ENCODE data around the gene CST1. TPM values are rescaled to one million over a fixed set of nuclear protein-coding genes. Genes with fewer than 3 reads are reported as not detected.
"Not testable (repeated sequence)": the region's sequence is repeated elsewhere in the genome, so short reads cannot be mapped to it uniquely, and the experiment has no call there.

Gene CST1
- total RNA-seq, 2 experiments from 2014 or later, result not detected

- Histone ChIP-seq H3K4me2 (ENCODE audit: low read length) (no peak overlapping the region), H3K4me3 (ENCODE audit: low read depth, low read length, poor library complexity, severe bottlenecking) (no peak overlapping the region), H3K9me2 (ENCODE audit: insufficient read depth, low read length) (no peaks in the 10 kb centered on the region), H3K79me2 (ENCODE audit: insufficient read depth, low read depth, low read length) (no peaks in the 10 kb centered on the region), H3K9me3 (ENCODE audit: low read length) (no peaks in the 10 kb centered on the region), H4K20me1 (ENCODE audit: insufficient read depth, low read length) (no peaks in the 10 kb centered on the region), H3K36me3 (ENCODE audit: insufficient read depth, low read length) (no peaks in the 10 kb centered on the region), H3K4me1 (ENCODE audit: insufficient read depth, low read length, poor library complexity, severe bottlenecking) (no peaks in the 10 kb centered on the region), H3K27ac (ENCODE audit: low read depth, low read length, poor library complexity, severe bottlenecking) (no peak overlapping the region), H2AFZ (ENCODE audit: low read length) (no peak overlapping the region)
- POLR2A ChIA-PET, result no interaction called here
- CTCF ChIA-PET (ENCODE audit: unreplicated experiment), result no interaction called here
- TF ChIP-seq EZH2phosphoT487 (IDR thresholded peaks at IDR 0.05; ENCODE audit: borderline replicate concordance, low read depth, low read length) (no peak), CTCF (conservative IDR thresholded peaks at IDR 0.05; ENCODE audit: low read length) (no peak)
- DNase-seq (ENCODE audit: low spot score), result no peak
- no TSS peak for BruUV-seq (replicated peaks)
- intact Hi-C loops (cut with micrococcal nuclease; ENCODE audit: unreplicated experiment), result no loop called here
Observed at GRCh38 chr20:23752481-23753193, 1.9 kb upstream of the CST1 start.

- TF ChIP-seq CTCF (conservative IDR thresholded peaks at IDR 0.05; ENCODE audit: low read length) (no peak), EZH2phosphoT487 (IDR thresholded peaks at IDR 0.05; ENCODE audit: borderline replicate concordance, low read depth, low read length) (no peak)
- intact Hi-C loops (cut with micrococcal nuclease; ENCODE audit: unreplicated experiment), result no loop called here
- H3K4me1 ChIP-seq (ENCODE audit: insufficient read depth, low read length, poor library complexity, severe bottlenecking), result no peaks in the 10 kb centered on the region
- no peak overlapping the region for H3K27ac ChIP-seq (ENCODE audit: low read depth, low read length, poor library complexity, severe bottlenecking)
- H3K79me2 ChIP-seq (ENCODE audit: insufficient read depth, low read depth, low read length), result no peaks in the 10 kb centered on the region
- H2AFZ ChIP-seq (ENCODE audit: low read length), result no peak overlapping the region
- CTCF ChIA-PET (ENCODE audit: unreplicated experiment), result no interaction called here
- no peaks in the 10 kb centered on the region for H4K20me1 ChIP-seq (ENCODE audit: insufficient read depth, low read length)
- POLR2A ChIA-PET, result no interaction called here
- no peaks in the 10 kb centered on the region for H3K9me2 ChIP-seq (ENCODE audit: insufficient read depth, low read length)
- no peaks in the 10 kb centered on the region for H3K9me3 ChIP-seq (ENCODE audit: low read length)
- H3K4me3 ChIP-seq (ENCODE audit: low read depth, low read length, poor library complexity, severe bottlenecking), result no peak overlapping the region
- no peak for DNase-seq (ENCODE audit: low spot score)
- no peaks in the 10 kb centered on the region for H3K36me3 ChIP-seq (ENCODE audit: insufficient read depth, low read length)
- no peak overlapping the region for H3K4me2 ChIP-seq (ENCODE audit: low read length)
- BruUV-seq (replicated peaks), result no TSS peak
Observed at GRCh38 chr20:23752019-23752418, 1.3 kb upstream of the CST1 start.

GRCh38 chr20:23749746-23750145 lies 989 bp downstream of the CST1 start:
- no peaks in the 10 kb centered on the region for H3K36me3 ChIP-seq (ENCODE audit: insufficient read depth, low read length)
- H3K4me1 ChIP-seq (ENCODE audit: insufficient read depth, low read length, poor library complexity, severe bottlenecking), result no peaks in the 10 kb centered on the region
- no peaks in the 10 kb centered on the region for H3K9me3 ChIP-seq (ENCODE audit: low read length)
- H3K27ac ChIP-seq (ENCODE audit: low read depth, low read length, poor library complexity, severe bottlenecking), result no peak overlapping the region
- ChIA-PET CTCF (ENCODE audit: unreplicated experiment) (no interaction called here), POLR2A (no interaction called here)
- BruUV-seq (replicated peaks), result no TSS peak
- H3K9me2 ChIP-seq (ENCODE audit: insufficient read depth, low read length), result no peaks in the 10 kb centered on the region
- no peaks in the 10 kb centered on the region for H4K20me1 ChIP-seq (ENCODE audit: insufficient read depth, low read length)
- DNase-seq (ENCODE audit: low spot score), result no peak
- no peak overlapping the region for H2AFZ ChIP-seq (ENCODE audit: low read length)
- no peaks in the 10 kb centered on the region for H3K79me2 ChIP-seq (ENCODE audit: insufficient read depth, low read depth, low read length)
- intact Hi-C loops (cut with micrococcal nuclease; ENCODE audit: unreplicated experiment), result no loop called here
- H3K4me3 ChIP-seq (ENCODE audit: low read depth, low read length, poor library complexity, severe bottlenecking), result no peak overlapping the region
- H3K4me2 ChIP-seq (ENCODE audit: low read length), result no peak overlapping the region
- no peak for TF ChIP-seq EZH2phosphoT487 (IDR thresholded peaks at IDR 0.05; ENCODE audit: borderline replicate concordance, low read depth, low read length)
- TF ChIP-seq CTCF (conservative IDR thresholded peaks at IDR 0.05; ENCODE audit: low read length), result no peak

- H2AFZ ChIP-seq (ENCODE audit: low read length); H3K36me3 ChIP-seq (ENCODE audit: insufficient read depth, low read length); H3K79me2 ChIP-seq (ENCODE audit: insufficient read depth, low read depth, low read length); H3K4me1 ChIP-seq (ENCODE audit: insufficient read depth, low read length, poor library complexity, severe bottlenecking); CTCF ChIA-PET (ENCODE audit: unreplicated experiment); DNase-seq (ENCODE audit: low spot score); POLR2A ChIA-PET; H4K20me1 ChIP-seq (ENCODE audit: insufficient read depth, low read length); H3K9me2 ChIP-seq (ENCODE audit: insufficient read depth, low read length); H3K4me3 ChIP-seq (ENCODE audit: low read depth, low read length, poor library complexity, severe bottlenecking); intact Hi-C loops (cut with micrococcal nuclease; ENCODE audit: unreplicated experiment); BruUV-seq (replicated peaks); H3K9me3 ChIP-seq (ENCODE audit: low read length); H3K27ac ChIP-seq (ENCODE audit: low read depth, low read length, poor library complexity, severe bottlenecking); H3K4me2 ChIP-seq (ENCODE audit: low read length): not testable (repeated sequence)
Observed at GRCh38 chr20:23748975-23749374, 1.8 kb downstream of the CST1 start.
